Gastrocnemius medialis (tissue), 4 donors: ENCODE measurements around the gene KIF17. TPM values are rescaled to one million over a fixed set of nuclear protein-coding genes. Genes with fewer than 3 reads are reported as not detected.

Experiments
- ATAC-seq, 2 donors: fragments of 150-250 bp; one replicate each; pipeline ENCODE4 v1.9.1; 2016
- DNase-seq, 2 donors: peaks; one replicate each; pipeline ENCODE4 v3.0.0-alpha.2; 2019
- H3K27ac ChIP-seq, 4 donors: fragments of 200-600 bp; sonication (generic); 1 replicate in 1 of 4; 2 replicates in 3 of 4; pipeline ENCODE4 v1.5.1; 2016 to 2018; ENCODE audit warnings: mild to moderate bottlenecking in 2 of 4, moderate library complexity in 1 of 4
- H3K27me3 ChIP-seq, 3 donors: fragments of 200-600 bp; sonication (generic) in 2 of 3; 1 replicate in 1 of 3; 2 replicates in 2 of 3; pipeline versions ENCODE4 v1.5.1 to v1.6.0; 2016 to 2019; ENCODE audit warnings: mild to moderate bottlenecking in 1 of 3, moderate library complexity in 1 of 3
- H3K36me3 ChIP-seq, 2 donors: fragments of 200-600 bp; sonication (generic) in 1 of 2; one replicate each; pipeline ENCODE4 v1.5.1; 2017 to 2018
- H3K4me1 ChIP-seq, 2 donors: fragments of 200-600 bp; sonication (generic) in 1 of 2; one replicate each; pipeline ENCODE4 v1.5.1; 2016 to 2017; ENCODE audit warnings: mild to moderate bottlenecking in 2 of 2
- H3K4me3 ChIP-seq, 4 donors: fragments of 200-600 bp; sonication (generic) in 3 of 4; 1 replicate in 1 of 4; 2 replicates in 3 of 4; pipeline ENCODE4 v1.5.1; 2016 to 2019; ENCODE audit warnings: mild to moderate bottlenecking in 2 of 4
- H3K9me3 ChIP-seq, 3 donors: fragments of 200-600 bp; sonication (generic) in 2 of 3; 1 replicate in 1 of 3; 2 replicates in 2 of 3; pipeline ENCODE4 v1.5.1; 2016 to 2019
- CTCF ChIP-seq, 5 experiments: fragments of 450-650 bp in 3 of 5; fragments of 200-600 bp in 2 of 5; sonication (generic) in 2 of 5; IDR thresholded peaks in 4 of 5; conservative IDR thresholded peaks in 1 of 5; 1 replicate in 4 of 5; 2 replicates in 1 of 5; pipeline ENCODE4 v1.5.1; 2016 to 2019; ENCODE audit warnings: antibody characterized with exemption in 5 of 5, mild to moderate bottlenecking in 3 of 5, moderate library complexity in 3 of 5
- POLR2A ChIP-seq, 2 donors: fragments of 450-650 bp; IDR thresholded peaks; one replicate each; pipeline ENCODE4 v1.6.1; 2017; ENCODE audit warnings: antibody characterized with exemption in 2 of 2, mild to moderate bottlenecking in 2 of 2, moderate library complexity in 2 of 2
- in situ Hi-C, 4 donors: fragments of 200-750 bp; cut with MboI; loops; one replicate each; pipeline versions ENCODE4 v1.15.0 to v1.8.0; 2017; ENCODE audit warnings: low sequenced_read_pairs in 4 of 4
- intact Hi-C: fragments of 100-400 bp; cut with DNase I; formaldehyde crosslinking; loops from one replicate; pipeline ENCODE4 v1.15.1; 2023; ENCODE audit warnings: low total_unique reads
- total RNA-seq, 4 donors: library from RNA; depleted of rRNA; stranded (reverse); fragments of >200 nt; gene quantifications; one replicate each; pipeline versions ENCODE4 v1.1.0 to v1.2.3, GENCODE V29; 2016

Gene KIF17
- total RNA-seq, 4 donors from 2014 or later: 2.6 to 3.8 (median 3.0) TPM

GRCh38 chr1:20672265-20672632 is 45.6 kb downstream of the KIF17 start:
- Histone ChIP-seq H3K4me3 (no peak overlapping the region), H3K36me3 (no peaks in the 10 kb centered on the region), H3K4me1 (no peaks in the 10 kb centered on the region), H3K27ac (no peak overlapping the region), H3K9me3 (no peaks in the 10 kb centered on the region), H3K27me3 (no peaks in the 10 kb centered on the region)
- intact Hi-C loops (no loop called here), in situ Hi-C loops (no loop called here)
- no peak for DNase-seq
- ATAC-seq: no peak
- TF ChIP-seq CTCF (IDR thresholded peaks at IDR 0.05 in 4 of 5, conservative IDR thresholded peaks at IDR 0.05 in 1 of 5) (no peak), POLR2A (IDR thresholded peaks at IDR 0.05) (no peak)

GRCh38 chr1:20670936-20671335 is 46.9 kb downstream of the KIF17 start:
- in situ Hi-C loops: no loop called here
- H3K4me3 ChIP-seq: no peak overlapping the region
- H3K9me3 ChIP-seq: no peaks in the 10 kb centered on the region
- H3K36me3 ChIP-seq: no peaks in the 10 kb centered on the region
- H3K4me1 ChIP-seq: no peaks in the 10 kb centered on the region
- no peak overlapping the region for H3K27ac ChIP-seq
- intact Hi-C loops: no loop called here
- H3K27me3 ChIP-seq: no peaks in the 10 kb centered on the region
- DNase-seq: no peak
- no peak for ATAC-seq
- TF ChIP-seq CTCF (IDR thresholded peaks at IDR 0.05 in 4 of 5, conservative IDR thresholded peaks at IDR 0.05 in 1 of 5): no peak
- no peak for TF ChIP-seq POLR2A (IDR thresholded peaks at IDR 0.05)

- DNase-seq (no peak), ATAC-seq (no peak)
- TF ChIP-seq CTCF (IDR thresholded peaks at IDR 0.05 in 4 of 5, conservative IDR thresholded peaks at IDR 0.05 in 1 of 5): no peak
- no peak for TF ChIP-seq POLR2A (IDR thresholded peaks at IDR 0.05)
- Histone ChIP-seq H3K4me3 (no peak overlapping the region), H3K27ac (no peak overlapping the region), H3K36me3 (no peaks in the 10 kb centered on the region), H3K27me3 (no peaks in the 10 kb centered on the region), H3K9me3 (no peaks in the 10 kb centered on the region), H3K4me1 (no peaks in the 10 kb centered on the region)
- intact Hi-C loops: no loop called here
- in situ Hi-C loops: no loop called here
Measured at GRCh38 chr1:20668581-20668980, 49.2 kb downstream of the KIF17 start.

- intact Hi-C loops: no loop called here
- Histone ChIP-seq H3K9me3 (no peaks in the 10 kb centered on the region), H3K4me3 (no peak overlapping the region), H3K27me3 (no peaks in the 10 kb centered on the region), H3K27ac (peak overlapping the region in 2 of 4 donors; percentile 51 to 53), H3K4me1 (peaks cover 4 to 5% of the 10 kb centered on the region in 2 donors), H3K36me3 (no peaks in the 10 kb centered on the region)
- in situ Hi-C loops: no loop called here
- no peak for ATAC-seq
- DNase-seq: no peak
- TF ChIP-seq POLR2A (IDR thresholded peaks at IDR 0.05) (no peak), CTCF (IDR thresholded peaks at IDR 0.05 in 4 of 5, conservative IDR thresholded peaks at IDR 0.05 in 1 of 5) (no peak)
Measured at GRCh38 chr1:20666804-20667203, 51.0 kb downstream of the KIF17 start.

- Histone ChIP-seq H3K36me3 (no peaks in the 10 kb centered on the region), H3K27ac (peak overlapping the region in 3 of 4 donors; percentile 38 to 53 (median 51)), H3K9me3 (no peaks in the 10 kb centered on the region), H3K4me1 (peaks cover 5% of the 10 kb centered on the region in 2 donors), H3K4me3 (peak overlapping the region in 1 of 4 donors; percentile 19), H3K27me3 (no peaks in the 10 kb centered on the region)
- no peak for TF ChIP-seq POLR2A (IDR thresholded peaks at IDR 0.05)
- no peak for TF ChIP-seq CTCF (IDR thresholded peaks at IDR 0.05 in 4 of 5, conservative IDR thresholded peaks at IDR 0.05 in 1 of 5)
- intact Hi-C loops (no loop called here), in situ Hi-C loops (no loop called here)
- no peak for ATAC-seq
- no peak for DNase-seq
Measured at GRCh38 chr1:20666146-20666545, 51.7 kb downstream of the KIF17 start.
